HG03103 (cell line): ENCODE data around the gene TFF1.
"Not testable (repeated sequence)": the region's sequence is repeated elsewhere in the genome, so short reads cannot be mapped to it uniquely, and the experiment has no call there.

Experiments used
- ATAC-seq: cut with Tn5 transposase; IDR thresholded peaks from one replicate; pipeline ENCODE4 v1.9.1; 2021; ENCODE audit warnings: low read depth; ENCODE audit not compliant: unreplicated experiment

Gene TFF1

GRCh38 chr21:42366292-42367010 is at the start of gene TFF1:
TSS of gene TFF1 (minus strand) at chr21:42366535. CDS start at chr21:42366495, 40 bp downstream.
- ATAC-seq: no peak

DNA sequence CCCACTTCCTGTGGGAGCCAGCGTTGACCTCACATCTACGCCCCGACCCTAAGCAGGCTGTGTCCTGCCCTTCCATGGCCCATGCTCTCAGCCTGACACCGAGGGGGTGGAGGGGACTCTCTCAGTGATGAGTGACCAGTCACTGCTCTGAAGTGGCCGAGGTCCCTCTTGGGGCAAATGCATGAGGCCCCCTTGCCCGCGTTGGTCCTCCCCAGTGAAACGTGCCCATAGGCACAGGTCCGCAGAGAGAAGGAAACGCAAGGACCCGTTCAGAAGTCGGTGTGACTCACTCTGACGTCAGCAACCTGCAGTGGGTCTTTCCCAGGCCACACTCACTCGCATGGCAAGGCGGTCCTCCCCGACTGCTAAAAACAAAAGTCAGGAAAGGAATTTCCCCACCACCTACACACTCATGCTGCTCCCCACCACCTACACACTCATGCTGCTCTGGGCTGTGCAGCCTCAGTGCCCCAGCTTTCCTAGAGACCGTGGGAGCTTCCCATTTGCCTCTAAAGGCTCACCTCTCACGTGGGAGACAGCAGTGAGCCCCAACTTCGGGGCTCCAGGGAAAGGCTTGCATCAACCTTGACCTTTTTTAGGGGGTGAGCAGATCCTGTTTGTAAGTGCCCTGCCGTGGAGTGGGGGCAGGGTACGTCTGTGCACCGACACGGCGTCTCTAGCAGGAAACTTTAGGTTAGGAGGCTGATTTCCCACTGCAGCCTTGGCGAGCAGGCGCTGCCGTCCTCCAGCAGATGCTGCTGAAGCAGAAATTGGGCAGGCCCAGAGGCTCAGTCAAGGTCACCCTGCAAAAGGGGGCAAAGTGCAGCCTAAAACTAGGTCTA is 48.8 kb upstream of the TFF1 start:
- peak; percentile 64 for ATAC-seq

- no peak for ATAC-seq
Measured at GRCh38 chr21:42414553-42414927, 48.2 kb upstream of the TFF1 start.

DNA sequence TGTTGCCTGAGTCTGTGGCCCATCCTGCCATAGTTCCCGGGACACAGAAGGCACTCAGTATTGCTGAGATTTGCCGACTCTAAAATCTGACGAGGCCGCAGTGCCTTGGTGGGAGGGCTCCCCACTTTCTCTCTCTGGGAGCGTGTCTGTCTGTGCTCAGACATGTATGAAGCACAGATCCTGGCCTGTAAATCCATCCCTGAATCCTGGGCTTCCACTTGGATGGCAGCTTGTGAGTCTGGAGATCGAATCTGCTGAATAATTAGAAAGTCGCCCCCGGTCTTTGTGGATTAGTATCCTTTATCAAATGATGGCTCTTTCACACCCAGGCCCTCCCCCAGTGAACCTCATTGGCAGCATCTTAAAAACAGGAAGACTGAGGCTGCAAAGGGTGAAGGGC is 47.7 kb upstream of the TFF1 start:
- no peak for ATAC-seq

- no peak for ATAC-seq
Measured at GRCh38 chr21:42413500-42413899, 47.2 kb upstream of the TFF1 start.

- no peak for ATAC-seq
Measured at GRCh38 chr21:42413093-42413492, 46.8 kb upstream of the TFF1 start.

DNA sequence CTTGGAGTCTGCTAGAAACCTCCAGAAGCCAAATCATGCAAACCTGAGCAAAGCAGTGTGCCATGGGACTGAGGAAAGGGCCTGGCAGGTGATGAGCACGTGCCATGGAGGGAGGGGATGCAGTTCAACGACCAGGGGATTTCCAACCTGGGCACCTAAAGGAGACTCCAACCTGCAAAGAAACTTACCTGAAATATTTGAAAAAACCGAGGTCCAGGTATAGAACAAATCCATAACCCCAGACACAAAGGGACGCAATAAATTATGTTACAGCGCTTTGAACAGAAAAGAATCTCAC is 46.2 kb upstream of the TFF1 start:
- no peak for ATAC-seq

GRCh38 chr21:42411891-42412635 is 45.7 kb upstream of the TFF1 start:
- ATAC-seq: no peak

DNA sequence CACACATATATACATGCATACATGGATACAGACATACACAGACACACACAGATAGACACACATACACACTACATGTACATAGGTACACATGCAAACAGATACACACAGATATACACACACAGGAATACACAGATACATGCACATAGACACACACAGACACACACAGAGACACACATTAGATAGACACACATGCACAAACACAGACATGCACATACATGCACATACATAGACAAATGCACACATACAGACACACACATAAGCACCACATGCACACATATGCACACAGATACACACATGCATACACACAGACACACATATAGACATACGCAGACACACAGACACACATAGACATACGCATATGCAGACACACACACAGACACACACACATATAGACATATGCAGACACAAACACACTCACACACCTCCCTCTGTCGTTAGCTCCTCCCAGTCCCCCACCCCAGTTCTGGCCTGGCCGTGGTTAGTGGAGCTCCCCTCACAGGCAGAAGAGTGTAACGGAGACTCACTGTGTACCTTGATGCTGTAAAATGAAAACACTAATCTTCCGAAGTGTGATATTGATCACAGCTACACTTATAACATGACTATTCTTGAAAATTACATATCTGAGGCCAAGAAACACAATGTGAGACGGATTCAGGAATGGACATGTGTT is 45.0 kb upstream of the TFF1 start:
- no peak for ATAC-seq

DNA sequence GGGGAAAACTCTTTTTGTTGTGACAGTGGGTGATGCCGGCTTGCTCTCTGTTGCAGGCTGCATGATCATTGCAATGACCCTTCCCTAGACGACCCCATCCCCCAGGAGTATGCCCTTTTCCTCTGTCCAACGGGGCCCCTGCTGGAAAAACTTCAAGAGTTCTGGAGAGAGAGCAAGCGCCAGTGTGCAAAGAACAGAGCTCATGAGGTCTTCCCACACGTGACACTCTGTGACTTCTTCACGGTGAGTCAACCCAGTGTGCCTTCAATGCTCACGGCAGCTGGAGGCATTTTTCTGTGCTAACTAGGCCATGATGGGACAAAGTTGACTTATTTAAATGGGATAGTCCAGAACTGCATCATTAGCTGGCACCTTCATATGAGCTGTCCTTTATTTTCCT is 43.0 kb upstream of the TFF1 start:
- ATAC-seq: no peak

- ATAC-seq: not testable (repeated sequence)
Measured at GRCh38 chr21:42408718-42409117, 42.4 kb upstream of the TFF1 start.

GRCh38 chr21:42407476-42407875 is 41.1 kb upstream of the TFF1 start:
- no peak for ATAC-seq

DNA sequence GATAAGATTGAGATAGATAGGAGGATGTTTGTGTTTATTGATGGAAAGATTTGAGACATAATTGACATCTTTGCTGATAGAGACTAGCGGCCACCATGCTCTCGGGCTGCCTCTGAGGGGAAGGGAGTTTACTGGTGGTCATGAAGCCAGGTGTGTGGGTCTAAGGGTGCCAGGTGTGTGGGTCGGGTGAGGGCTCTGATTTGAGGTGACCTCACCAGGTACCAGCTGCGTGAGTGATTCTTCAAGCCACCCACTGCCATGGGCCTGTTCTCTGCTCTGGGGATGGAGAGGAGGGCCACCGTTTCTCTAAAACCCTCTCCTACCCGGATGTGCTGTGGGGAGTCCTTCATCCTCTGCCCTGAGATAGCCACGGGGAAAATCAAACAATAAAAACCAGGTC is 40.5 kb upstream of the TFF1 start:
- no peak for ATAC-seq

GRCh38 chr21:42406201-42406621 is 39.9 kb upstream of the TFF1 start:
- no peak for ATAC-seq

GRCh38 chr21:42405064-42406013 is 39.0 kb upstream of the TFF1 start:
- no peak for ATAC-seq

DNA sequence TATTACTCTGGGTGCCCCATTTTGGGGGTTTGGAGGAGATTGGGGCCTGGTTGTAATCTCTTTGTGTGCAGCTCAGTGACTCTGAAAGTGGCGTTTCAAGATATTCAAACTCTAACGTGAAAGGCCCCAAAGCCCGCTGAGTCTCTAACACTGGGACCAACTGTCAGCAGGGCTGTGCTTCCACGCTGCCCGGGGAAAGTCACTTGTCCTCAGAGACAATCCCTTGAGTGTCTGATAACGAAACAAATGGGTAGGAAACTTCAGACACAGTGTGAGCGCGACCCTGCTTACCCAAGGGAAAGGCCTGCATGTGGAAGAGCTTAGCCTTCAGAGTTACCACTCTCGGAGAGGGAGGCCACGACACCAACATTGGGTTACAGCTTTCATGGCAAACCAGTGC is 38.2 kb upstream of the TFF1 start:
- no peak for ATAC-seq

DNA sequence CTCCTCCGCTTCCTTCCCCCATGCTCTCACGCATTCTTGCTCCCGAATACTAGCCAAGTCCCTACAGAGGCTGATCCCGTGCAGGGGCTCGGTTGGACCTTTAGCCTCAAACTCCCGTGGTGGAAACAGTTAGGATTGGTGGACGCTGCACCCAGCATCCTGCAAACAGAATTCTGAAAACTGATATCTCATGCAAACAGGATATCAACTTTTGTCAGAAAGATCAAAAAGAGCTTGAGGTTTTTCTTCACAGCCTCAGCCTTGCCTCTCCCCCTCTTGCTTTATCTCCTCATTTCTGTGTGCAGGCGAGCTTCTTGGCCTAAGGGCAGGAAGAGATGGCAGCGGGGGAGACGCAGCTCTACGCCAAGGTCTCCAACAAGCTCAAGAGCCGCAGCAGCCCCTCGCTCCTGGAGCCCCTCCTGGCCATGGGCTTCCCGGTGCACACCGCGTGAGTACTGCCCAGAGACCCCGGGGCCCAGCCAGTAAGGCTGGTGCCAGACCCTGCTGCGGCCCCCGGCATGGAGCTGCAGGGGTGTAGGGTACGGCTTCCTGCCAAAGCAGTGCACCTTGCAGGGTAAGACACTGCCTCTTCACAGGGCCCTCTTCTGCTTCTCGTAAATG is 37.4 kb upstream of the TFF1 start, which contains the start of gene UBASH3A:
TSS of gene UBASH3A (plus strand) at position 292 of the 621 bp plus-strand sequence. CDS start at position 336, 44 bp downstream.
- ATAC-seq: no peak

- no peak for ATAC-seq
Measured at GRCh38 chr21:42401820-42402251, 35.5 kb upstream of the TFF1 start.

GRCh38 chr21:42401154-42401553 is 34.8 kb upstream of the TFF1 start:
- no peak for ATAC-seq
